ENCODE measurements around the gene VGLL3.
"Not testable (repeated sequence)": the region's sequence is repeated elsewhere in the genome, so short reads cannot be mapped to it uniquely, and the experiment has no call there.

Gene VGLL3, protein sequence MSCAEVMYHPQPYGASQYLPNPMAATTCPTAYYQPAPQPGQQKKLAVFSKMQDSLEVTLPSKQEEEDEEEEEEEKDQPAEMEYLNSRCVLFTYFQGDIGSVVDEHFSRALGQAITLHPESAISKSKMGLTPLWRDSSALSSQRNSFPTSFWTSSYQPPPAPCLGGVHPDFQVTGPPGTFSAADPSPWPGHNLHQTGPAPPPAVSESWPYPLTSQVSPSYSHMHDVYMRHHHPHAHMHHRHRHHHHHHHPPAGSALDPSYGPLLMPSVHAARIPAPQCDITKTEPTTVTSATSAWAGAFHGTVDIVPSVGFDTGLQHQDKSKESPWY

GRCh38 chr3:86990734-86991481, at the start of gene VGLL3:
TSS of gene VGLL3 (minus strand) at chr3:86991149. CDS start at chr3:86990743, 406 bp downstream.
- DNase-seq = no peak

DNA sequence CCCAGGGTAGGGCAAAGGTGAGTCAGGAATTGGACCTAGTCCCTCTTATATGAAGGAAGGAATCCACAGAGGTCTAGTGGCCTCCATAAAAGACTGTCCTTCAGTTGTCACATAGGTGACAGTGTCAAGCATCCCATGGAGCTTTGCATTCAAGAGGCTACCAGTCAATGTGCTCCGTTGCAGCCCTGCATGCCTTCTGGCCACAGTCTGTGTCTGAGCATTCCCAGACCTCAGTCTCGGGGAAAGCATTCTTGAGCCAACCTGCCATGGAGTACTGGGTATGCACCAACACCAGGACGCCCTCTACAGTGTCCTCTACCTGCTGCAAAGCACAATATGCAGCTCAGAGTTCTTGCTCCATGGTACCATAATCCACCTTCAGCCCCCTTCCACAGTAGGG, 46.7 kb upstream of the VGLL3 start:
- DNase-seq = no peak

- no peak for DNase-seq
These were observed 45.7 kb upstream of the VGLL3 start for GRCh38 chr3:87036671-87037070.

- DNase-seq = no peak
These were observed 44.4 kb upstream of the VGLL3 start for GRCh38 chr3:87035339-87035738.

DNA sequence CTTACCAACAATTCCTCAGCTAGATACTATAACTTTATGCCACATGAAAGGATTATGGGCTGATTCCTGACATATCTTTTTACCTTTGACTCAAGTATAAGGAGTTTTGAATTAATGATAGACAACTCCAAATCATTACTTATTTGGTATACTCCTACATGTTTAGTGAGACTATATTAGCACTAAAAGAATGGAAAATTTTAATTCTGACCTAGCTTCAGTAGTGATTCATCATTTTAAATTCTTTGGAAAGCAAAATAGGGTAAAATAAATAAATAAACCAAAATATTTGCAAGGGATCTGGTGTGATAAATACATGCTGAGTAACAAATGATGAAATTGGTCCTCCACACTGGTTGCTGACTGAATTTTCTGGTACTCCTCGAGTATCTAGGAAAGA, 42.3 kb upstream of the VGLL3 start:
- DNase-seq = no peak

DNA sequence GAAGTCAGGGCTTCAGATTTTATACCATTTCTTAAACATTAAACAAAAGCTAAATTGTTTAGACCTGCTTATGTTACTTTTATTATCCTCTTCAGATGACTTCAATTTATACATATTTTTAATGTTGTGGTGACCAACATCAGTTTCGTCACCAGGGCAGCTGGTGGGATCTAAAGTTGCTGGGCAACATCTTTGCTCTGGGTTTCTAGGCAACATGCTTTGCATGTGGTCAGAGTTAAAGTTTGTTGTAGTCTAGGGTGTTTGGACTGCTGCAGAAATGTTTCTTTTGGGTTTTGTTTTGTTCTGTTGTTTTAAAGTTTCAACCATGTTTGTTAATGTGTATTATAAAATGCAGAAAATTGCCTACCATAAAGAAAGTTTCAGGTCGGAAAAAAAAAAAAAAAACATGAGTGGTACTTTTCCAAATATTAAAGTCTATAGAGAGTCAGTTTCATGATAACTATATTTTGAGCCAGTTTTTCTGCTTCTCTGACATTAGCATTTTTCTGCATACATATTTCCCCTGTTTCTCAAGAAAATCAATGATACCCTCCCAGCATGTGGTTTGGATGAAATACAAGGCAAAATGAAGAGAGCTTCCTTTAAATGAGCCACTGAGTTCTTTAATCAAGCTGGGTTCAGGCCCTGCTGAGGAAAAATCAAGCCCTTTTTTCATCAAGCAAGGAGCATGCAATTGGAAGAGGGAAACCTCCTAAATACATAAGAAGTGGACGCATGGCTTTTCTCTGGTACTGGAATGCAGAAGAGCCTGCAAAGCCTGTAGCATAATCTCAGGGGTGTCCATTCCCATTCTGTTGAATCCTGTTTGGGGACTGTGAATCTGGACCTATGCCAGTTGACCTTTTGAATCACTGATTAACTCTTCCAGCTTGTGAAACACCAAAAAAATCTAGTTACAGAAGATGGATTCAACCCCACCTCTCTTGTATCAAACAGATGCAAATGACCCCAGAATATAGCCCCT, 35.0 kb upstream of the VGLL3 start:
- DNase-seq = no peak

- DNase-seq = not testable (repeated sequence)
These were observed 26.4 kb upstream of the VGLL3 start for GRCh38 chr3:87017370-87017769.

- DNase-seq = no peak
These were observed 18.3 kb upstream of the VGLL3 start for GRCh38 chr3:87009271-87009670.

DNA sequence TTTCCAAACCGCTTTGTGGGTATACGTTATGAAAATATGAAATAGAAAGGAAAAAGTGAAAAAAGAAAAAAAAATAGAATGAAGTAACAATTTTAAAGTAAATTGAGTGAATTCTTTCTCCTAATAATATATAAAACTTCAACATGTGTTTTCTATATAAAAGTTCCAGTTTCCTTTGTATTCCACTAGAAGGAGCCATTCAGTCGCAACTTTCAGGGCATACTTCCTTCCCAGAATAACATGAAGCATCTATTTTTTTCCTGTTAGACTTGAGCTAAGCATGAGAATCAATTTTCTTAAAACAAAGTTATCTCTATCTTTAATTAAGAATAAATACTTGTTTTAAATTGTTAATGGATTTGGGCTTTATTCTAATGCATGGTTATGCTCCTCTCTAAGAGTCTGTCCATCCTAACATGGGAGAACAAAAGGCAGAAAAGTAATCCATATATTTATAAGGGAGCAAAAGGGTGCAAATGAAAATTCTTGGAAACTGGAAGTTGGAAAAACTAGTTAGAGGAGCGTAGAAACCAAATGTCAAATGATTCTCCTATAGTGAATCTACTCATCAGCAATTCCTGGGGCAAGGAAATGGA, 16.0 kb upstream of the VGLL3 start:
- no peak for DNase-seq

- no peak for DNase-seq
These were observed 13.9 kb upstream of the VGLL3 start for GRCh38 chr3:87004883-87005282.

DNA sequence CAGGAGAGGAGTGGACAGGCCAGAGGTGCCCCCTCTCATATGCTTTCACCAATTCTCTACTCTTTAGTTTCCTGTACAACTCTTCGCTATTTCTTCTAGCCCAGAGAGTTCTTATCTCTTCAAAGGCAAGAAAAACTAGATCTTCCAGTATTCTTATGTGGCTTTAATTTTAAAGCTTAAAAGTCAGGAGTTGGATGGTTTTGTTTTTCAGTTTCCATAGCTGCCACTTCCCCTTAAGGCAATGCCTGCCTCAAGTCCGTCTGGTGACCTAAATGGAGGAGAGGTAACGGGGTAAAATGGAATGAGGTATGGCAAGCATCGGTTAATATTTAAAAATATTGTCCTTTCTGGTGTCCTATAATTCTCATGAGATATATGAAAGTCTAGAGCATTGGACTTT, 11.4 kb upstream of the VGLL3 start:
- no peak for DNase-seq

DNA sequence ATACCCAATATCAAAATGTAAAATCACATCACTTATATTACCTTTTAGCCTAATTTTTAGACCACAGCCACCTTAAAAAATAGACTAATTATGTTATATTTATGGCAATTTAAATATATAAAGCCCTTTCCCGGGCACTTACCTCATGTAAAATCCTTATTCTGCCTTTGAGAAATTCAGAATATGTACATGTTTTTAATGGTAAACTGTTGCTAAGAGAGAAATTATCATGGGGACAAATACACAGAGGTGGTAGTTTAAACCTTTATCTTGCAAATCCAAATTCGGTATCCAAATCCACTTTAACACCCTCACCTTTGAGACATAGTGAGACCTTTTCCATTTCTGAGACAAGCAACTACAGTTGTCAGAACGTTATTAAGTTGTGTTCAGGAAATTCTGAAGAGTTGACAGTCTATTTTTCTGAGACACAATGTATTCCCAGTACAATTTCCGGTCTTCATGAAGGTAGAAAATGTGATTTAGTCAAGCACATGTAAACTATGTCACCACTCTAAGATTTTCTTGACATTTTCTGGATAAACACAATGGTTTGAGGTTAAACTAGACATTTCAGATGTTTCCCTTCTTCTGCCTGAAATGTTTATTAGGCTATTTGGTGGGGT, 10.6 kb upstream of the VGLL3 start:
- no peak for DNase-seq

DNA sequence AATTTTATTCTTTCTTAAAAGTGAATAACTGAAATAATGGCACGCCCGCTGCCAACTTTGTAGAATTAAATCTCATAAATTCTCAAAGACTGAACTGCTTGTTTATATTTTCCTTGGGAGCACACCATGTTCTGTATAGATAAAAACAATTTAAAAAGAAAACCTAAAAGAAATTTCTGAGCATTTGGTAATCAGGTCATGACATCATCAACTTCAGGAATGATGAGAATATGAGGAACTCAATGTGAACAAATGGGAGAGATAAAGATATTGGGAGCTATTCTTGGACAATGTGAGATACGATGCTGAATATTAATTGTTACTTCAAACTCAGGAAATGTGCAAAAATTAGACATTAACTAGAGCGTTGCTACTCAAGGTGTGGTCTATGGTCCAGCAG, 10.0 kb upstream of the VGLL3 start:
- DNase-seq = no peak

GRCh38 chr3:86998569-86998968, 7.6 kb upstream of the VGLL3 start:
- DNase-seq = no peak

DNA sequence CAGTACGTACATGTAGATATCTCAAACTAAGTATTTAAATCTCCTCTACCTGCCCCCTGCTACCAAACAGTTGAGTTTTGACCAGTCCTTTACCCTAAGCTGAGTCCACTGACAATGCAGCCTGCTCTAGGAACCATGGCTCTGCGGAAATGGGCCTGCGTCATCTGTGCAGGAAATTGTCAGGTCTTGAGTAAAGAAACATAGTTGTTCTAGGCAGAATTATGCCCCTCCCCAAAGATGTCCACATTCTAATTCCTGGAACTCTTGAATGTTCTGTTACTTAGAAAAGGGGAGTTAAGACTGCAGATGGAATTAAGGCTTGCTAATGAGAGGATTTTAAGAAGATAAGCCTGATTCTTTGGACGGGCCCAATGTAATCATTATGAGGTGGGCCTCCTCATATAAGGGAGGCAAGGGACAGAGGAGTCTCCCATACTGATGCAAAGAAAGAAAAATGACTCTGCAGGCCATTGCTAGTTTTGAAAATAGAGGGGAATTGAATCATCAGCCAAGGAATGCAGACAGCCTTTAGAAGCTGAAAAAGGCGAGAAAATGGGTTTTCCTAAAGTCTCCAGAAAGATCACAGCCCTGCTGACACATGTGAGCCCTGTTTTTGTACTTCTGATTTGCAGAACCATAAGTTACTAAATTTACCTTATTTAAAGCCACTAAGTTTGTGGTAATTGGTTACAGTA, 5.5 kb upstream of the VGLL3 start:
- no peak for DNase-seq

- DNase-seq = no peak
These were observed 4.6 kb upstream of the VGLL3 start for GRCh38 chr3:86995537-86995936.

DNA sequence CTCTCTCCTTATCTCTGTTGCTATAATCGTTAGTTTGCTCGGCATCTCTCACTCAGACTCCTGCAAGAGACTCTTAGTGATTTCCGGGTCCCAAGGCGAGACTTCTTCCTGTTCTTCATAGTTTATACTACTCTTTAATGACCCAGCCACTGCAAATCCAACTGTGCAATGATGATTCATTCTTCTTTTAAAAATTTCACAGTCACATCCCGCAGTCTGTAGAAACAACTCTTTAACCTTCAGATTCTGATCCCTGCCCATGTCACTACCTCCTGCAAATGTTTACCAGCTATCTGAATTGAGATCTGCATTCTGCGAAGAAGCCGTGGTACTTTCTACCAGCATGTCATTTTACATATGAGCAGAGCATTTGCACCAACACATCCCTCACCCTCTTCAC, 2.8 kb upstream of the VGLL3 start:
- DNase-seq = no peak

- no peak for DNase-seq
These were observed 989 bp upstream of the VGLL3 start for GRCh38 chr3:86991840-86992435.

GRCh38 chr3:86991482-86991815, 500 bp upstream of the VGLL3 start:
- DNase-seq = no peak

DNA sequence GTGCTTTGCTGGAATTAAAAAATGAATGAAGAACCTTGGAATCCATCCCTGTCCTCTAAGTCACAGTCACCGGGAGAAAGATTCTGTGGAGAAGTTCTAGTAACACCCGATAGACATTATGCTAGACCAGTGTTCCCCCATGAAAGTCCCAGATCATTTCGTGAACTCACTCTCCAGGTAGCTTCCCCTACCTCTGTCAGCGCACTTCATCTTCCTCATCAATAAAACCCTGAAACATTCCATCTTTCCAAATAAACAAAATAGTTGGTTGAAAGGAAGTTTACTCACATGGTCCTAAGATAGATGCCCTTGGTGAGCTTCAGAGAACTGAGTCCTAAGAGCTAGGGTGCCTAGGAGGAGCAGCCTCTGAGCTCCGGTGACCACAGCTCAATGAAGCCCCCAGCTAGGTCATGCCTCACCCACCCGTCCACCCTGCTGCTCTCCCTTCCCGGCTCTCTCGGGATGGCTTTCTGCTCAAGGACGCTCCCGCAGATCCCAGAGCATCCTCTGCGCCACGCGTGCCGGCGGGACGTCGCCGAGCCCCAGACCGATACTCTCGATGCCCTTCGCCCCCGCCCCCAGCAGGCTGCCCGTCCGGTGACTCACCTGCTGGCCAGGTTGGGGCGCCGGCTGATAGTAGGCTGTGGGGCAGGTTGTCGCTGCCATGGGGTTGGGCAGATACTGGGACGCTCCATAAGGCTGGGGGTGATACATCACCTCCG, 776 bp downstream of the VGLL3 start:
- DNase-seq = no peak

- no peak for DNase-seq
These were observed 1.3 kb downstream of the VGLL3 start for GRCh38 chr3:86989611-86990010.

Data from NCI-H1694 treated with DMSO at 0.1 percent for 48 hours (cell line).